ENCODE results near the gene IDH2.

The IDH2 gene

DNA sequence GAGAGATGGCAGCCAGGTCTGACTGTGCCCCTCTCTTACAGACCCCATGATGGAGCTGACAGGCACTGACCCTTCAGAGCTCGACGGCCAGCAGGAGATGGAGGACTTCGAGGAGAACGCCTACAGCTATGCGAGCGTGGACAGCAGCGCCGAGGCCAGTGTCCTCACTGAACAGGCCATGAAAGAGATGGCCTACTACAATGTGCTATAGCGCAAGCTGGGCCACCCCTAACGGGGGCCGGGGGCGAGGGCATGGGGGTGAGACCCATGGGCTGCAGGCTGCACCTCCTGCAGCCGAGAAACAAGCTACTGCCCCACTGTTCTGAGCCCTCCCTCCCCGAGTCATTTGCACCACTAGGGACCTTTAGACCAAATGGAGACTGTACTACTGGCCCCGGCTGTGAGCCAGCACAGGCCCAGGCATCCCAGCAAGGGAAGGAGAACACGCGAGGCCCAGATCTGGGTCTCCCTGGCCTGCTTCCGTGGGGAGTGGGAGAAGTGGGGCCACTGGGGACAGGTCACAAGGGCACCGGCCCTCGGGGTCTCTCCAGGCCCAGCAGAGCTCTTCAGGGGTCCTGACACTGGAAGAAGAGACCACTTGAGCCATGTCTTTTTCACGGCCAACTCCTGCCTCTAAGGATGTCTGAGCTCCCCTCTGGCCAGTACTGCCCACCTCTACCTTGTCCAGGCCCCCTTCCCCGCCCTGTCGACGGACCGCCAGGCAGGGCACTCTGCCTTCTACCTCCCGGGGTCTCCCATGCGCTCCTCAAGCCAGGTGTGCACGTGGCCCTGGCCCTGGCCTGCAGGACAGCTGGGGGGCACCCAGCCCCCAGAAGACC lies 22.4 kb downstream of the IDH2 start:
- Histone ChIP-seq H3K4me3 (replicated peaks; ENCODE audit: low read depth, low read length) (no peak overlapping the region), H3K27me3 (replicated peaks; ENCODE audit: control insufficient read depth, insufficient read depth, low read length) (no peaks in the 10 kb centered on the region), H3K36me3 (ENCODE audit: control insufficient read depth, insufficient read depth, low read length) (peaks cover 47% of the 10 kb centered on the region)
- TF ChIP-seq, protein P1, sequence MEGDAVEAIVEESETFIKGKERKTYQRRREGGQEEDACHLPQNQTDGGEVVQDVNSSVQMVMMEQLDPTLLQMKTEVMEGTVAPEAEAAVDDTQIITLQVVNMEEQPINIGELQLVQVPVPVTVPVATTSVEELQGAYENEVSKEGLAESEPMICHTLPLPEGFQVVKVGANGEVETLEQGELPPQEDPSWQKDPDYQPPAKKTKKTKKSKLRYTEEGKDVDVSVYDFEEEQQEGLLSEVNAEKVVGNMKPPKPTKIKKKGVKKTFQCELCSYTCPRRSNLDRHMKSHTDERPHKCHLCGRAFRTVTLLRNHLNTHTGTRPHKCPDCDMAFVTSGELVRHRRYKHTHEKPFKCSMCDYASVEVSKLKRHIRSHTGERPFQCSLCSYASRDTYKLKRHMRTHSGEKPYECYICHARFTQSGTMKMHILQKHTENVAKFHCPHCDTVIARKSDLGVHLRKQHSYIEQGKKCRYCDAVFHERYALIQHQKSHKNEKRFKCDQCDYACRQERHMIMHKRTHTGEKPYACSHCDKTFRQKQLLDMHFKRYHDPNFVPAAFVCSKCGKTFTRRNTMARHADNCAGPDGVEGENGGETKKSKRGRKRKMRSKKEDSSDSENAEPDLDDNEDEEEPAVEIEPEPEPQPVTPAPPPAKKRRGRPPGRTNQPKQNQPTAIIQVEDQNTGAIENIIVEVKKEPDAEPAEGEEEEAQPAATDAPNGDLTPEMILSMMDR (IDR thresholded peaks at IDR 0.05; ENCODE audit: insufficient read depth, low read length, poor library complexity, severe bottlenecking) = no peak
- DNase-seq (ENCODE audit: extremely low read depth, insufficient read length) = no peak

DNA sequence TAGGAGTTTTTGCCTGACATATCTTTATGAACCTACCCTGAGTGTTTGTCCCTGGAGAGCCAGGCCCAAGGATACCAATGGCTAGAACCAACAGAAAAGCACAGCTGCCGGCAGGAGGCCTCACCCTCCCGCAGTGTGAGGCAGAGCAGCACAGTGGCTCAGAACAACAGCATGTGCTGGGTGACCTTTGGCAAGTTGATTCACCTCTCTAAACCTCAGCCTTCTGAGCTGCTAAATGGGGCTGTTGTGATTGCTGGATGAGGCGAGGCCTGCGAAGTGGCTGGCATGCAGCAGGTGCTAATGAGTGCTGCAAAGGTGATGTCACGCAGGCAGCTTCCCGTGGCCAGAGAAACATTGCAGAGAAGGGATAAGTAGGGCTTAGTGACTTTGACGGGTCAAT lies 23.3 kb downstream of the IDH2 start:
- no peak for DNase-seq (ENCODE audit: extremely low read depth, insufficient read length)
- TF ChIP-seq, protein P1 (IDR thresholded peaks at IDR 0.05; ENCODE audit: insufficient read depth, low read length, poor library complexity, severe bottlenecking) = no peak
- H3K36me3 ChIP-seq (ENCODE audit: control insufficient read depth, insufficient read depth, low read length) = peaks cover 48% of the 10 kb centered on the region
- H3K27me3 ChIP-seq (replicated peaks; ENCODE audit: control insufficient read depth, insufficient read depth, low read length) = no peaks in the 10 kb centered on the region
- H3K4me3 ChIP-seq (replicated peaks; ENCODE audit: low read depth, low read length) = no peak overlapping the region

DNA sequence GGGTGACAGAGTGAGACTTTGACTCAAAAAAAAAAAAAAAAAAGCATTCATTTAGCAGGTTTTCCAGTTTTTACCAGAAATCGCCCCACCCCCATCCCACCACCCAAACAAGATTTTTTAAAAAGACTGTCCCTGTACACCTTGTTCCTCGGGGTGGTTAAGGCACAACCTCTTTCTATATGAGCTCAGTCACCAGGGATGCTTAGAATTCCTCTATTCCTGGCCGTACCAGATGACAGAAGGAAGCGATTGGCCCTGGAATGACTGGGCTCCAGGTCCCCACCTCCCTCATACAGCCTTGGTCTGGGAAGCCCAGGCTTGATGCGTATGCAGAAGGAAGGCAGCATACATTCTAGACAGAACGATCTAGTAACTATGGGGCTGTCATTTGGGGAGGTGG lies 25.6 kb downstream of the IDH2 start:
- H3K4me3 ChIP-seq (replicated peaks; ENCODE audit: low read depth, low read length) = no peak overlapping the region
- TF ChIP-seq, protein P1 (IDR thresholded peaks at IDR 0.05; ENCODE audit: insufficient read depth, low read length, poor library complexity, severe bottlenecking) = no peak
- H3K36me3 ChIP-seq (ENCODE audit: control insufficient read depth, insufficient read depth, low read length) = peaks cover 46% of the 10 kb centered on the region

DNA sequence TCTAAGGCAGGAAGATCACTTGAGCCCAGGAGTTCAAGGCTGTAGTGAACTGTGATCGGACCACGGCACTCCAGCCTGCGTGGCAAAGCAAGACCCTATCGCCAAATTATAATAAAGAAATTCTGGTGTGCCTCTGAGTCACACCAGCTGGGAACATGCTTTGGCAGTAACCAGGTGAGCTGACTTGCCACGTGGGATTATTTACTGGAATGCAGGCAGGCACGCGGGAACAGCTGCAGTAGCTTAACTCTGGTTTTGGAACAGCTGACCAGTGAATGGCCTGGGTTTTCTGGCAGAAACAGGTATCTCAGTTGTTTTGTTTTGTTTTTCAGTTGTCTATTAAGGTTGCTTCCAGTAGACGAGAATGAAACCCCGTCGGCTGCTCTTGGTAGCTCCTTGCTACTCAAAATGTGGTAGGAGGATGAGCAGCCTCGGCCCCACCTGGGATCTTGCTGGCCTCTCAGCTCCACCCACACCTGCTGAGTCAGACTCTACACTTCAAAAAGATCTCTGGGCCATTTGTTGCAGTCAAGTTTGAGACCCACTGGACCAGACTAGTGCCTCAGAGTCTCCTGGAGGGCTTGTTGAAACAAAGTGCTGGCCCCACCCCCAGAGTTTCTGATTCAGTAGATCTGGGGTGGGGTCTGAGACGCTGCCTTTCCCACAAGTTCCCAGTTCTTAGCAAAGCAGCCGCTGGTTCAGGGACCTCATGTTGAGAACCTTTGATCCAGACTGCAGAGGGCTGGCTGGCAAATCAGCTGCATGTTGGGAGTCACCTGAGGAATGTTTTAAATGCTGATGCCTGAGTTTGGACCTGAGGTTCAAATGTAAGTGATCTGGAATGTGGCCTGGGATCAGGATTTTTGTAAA lies 26.6 kb downstream of the IDH2 start:
- TF ChIP-seq, protein P1 (IDR thresholded peaks at IDR 0.05; ENCODE audit: insufficient read depth, low read length, poor library complexity, severe bottlenecking) = no peak
- no peak for DNase-seq (ENCODE audit: extremely low read depth, insufficient read length)
- Histone ChIP-seq H3K36me3 (ENCODE audit: control insufficient read depth, insufficient read depth, low read length) (peaks cover 37% of the 10 kb centered on the region), H3K4me3 (replicated peaks; ENCODE audit: low read depth, low read length) (no peak overlapping the region), H3K27me3 (replicated peaks; ENCODE audit: control insufficient read depth, insufficient read depth, low read length) (no peaks in the 10 kb centered on the region)

More for the DNA sequence above, 25.6 kb downstream of the IDH2 start:
- H3K27me3 ChIP-seq (replicated peaks; ENCODE audit: control insufficient read depth, insufficient read depth, low read length) = no peaks in the 10 kb centered on the region
- DNase-seq (ENCODE audit: extremely low read depth, insufficient read length) = no peak

DNA sequence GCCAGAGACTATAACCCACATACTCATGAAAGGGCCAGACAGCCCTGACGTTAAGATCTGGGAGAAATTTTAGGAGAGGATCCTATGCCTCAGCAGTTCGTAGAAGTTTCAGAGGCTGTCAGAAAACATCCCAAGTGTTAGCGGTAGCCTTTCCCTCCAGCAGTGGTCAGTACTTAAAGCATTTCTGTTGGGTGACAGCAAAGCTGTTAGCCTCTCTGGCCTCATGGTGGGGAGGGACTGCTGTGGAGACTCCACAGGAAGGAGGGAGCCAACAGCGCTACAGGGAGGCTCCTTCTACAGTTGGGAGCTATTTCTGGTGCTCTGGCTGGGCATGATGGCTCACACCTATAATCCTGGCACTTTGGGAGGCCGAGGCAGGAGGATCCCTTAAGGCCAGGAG lies 27.4 kb downstream of the IDH2 start:
- DNase-seq (ENCODE audit: extremely low read depth, insufficient read length) = no peak
- TF ChIP-seq, protein P1 (IDR thresholded peaks at IDR 0.05; ENCODE audit: insufficient read depth, low read length, poor library complexity, severe bottlenecking) = no peak
- H3K27me3 ChIP-seq (replicated peaks; ENCODE audit: control insufficient read depth, insufficient read depth, low read length) = no peaks in the 10 kb centered on the region
- peaks cover 32% of the 10 kb centered on the region for H3K36me3 ChIP-seq (ENCODE audit: control insufficient read depth, insufficient read depth, low read length)
- H3K4me3 ChIP-seq (replicated peaks; ENCODE audit: low read depth, low read length) = no peak overlapping the region

All from GM06990 (cell line).